Measurements from ENCODE around the gene ZNF679. TPM values are rescaled to one million over a fixed set of nuclear protein-coding genes. Genes with fewer than 3 reads are reported as not detected.
"Not testable (repeated sequence)": the region's sequence is repeated elsewhere in the genome, so short reads cannot be mapped to it uniquely, and the experiment has no call there.

The ZNF679 gene
- not detected for total RNA-seq
- long read RNA-seq: 0 reads

- DNase-seq, ATAC-seq: not testable (repeated sequence)
Measured at GRCh38 chr7:64228174-64228573, at the start of gene ZNF679. ZNF679 (plus strand) TSS chr7:64228474; CDS start chr7:64249118, 20,644 bp downstream.

DNA sequence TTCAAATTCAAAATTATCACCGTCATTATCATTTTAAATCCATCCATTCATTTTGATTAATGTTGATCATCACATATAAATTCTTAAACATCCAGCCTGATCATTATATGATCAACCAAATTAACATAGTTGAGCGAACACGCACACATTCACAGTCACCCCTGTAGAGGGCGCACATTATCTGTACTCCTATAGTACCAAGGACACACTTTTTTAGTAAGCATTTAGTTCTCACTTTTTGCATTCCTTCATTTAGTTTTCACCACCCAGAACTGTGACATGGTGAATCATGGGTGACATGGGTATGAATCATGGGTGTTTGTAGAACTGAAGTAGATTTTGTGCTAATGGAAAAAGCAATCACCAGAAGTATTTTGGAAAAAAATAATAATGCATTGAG is 47.3 kb upstream of the ZNF679 start:
- DNase-seq (no peak), ATAC-seq (no peak)
- intact Hi-C loops (cut with DNase I, micrococcal nuclease): loop anchor here (5.0 to 10.0 kb wide), 2 partner anchors 434 to 436 kb away; no protein-coding TSS in a partner anchor

More at GRCh38 chr7:64228174-64228573, at the start of gene ZNF679:
- intact Hi-C loops (cut with DNase I, micrococcal nuclease): not testable (repeated sequence)

DNA sequence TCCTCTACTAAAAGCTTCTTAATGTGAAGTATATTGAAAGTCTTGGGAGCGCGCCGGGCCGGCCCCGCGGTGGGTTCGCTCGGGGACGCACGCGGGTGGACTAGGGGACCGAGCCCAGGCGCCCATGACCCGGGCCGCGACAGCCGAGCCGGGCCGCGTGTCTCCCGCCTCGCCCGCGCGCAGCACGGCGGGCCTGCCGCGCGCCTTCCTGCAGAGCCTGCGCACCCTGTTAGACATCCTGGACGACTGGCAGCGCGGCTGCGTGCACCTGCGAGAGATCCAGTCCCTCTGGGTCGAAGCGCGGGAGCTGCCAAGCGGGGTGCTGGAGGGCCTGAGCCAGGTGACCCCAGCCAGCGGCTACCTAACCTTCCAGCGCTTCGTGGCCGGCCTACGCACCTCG is 46.7 kb upstream of the ZNF679 start:
- ATAC-seq: no peak
- no peak for DNase-seq
- intact Hi-C loops (cut with DNase I, micrococcal nuclease): loop anchor here (5.0 to 10.0 kb wide), 2 partner anchors 433 to 436 kb away; no protein-coding TSS in a partner anchor

DNA sequence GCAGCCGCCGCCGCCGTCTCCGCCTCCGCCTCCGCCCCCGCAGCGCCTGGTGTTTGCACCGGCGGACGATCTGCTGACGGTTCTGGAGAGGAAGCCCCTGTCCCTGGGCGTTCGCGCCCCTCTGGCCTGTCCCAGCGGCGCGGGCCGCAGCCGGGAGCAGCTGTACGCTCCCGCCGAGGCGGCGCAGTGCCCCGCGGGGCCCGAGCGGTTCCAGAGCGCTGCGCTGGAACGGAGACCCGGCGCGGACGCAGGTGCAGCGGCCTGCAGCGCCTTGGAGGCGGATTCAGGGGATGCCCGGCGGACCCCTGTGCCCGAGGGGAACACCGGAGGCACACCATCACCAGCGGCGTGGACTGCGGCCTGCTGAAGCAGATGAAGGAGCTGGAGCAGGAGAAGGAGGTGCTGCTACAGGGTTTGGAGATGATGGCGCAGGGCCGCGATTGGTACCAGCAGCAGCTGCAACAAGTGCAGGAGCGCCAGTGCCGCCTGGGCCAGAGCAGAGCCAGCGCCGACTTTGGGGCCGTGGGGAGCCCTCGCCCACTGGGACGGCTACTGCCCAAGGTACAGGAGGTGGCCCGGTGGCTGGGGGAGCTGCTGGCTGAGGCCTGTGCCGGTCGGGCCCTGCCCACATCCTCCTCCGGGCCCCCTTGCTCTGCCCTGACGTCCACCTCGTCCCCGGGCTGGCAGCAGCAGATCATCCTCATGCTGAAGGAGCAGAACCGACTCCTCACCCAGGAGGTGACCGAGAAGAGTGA is 46.1 kb upstream of the ZNF679 start:
- ATAC-seq: no peak
- DNase-seq: no peak
- intact Hi-C loops (cut with DNase I, micrococcal nuclease): loop anchor here (5.0 to 10.0 kb wide), 2 partner anchors 433 to 435 kb away; no protein-coding TSS in a partner anchor

DNA sequence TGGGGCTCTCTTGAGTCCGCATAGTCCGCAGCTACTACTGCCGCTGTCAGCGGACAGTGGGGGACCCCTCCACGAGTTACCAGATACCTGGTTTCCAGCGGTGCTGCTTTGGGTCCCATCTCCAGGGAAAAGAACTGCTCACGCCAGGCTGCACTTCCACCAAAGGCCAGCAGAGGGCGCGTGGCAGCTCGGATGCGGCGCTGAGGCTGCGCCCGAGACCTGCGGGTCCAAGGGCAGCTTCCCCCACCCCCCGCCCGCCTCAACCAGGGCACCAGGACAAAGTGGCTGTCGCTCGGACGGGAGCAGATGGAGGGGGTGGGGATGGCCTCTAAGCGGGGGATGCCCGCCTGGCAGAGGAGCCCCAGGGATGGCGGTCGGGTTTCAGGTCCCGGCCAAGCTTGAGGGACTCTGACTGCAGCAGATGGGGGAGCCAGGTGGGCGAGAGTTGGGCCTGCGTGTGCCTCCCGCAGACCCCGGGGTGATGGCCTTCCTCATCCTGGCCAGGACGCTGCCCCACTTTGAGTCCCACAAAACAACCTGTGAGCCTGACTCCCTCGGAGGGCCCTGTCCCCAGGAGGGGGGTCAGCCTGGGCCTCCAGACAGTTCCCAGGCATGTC is 45.0 kb upstream of the ZNF679 start:
- intact Hi-C loops (cut with DNase I, micrococcal nuclease): loop anchor here (5.0 to 10.0 kb wide), 2 partner anchors 432 to 434 kb away; no protein-coding TSS in a partner anchor
- ATAC-seq (no peak), DNase-seq (peak in 1 of 2 donors; percentile 6)

GRCh38 chr7:64183827-64184372 is 44.4 kb upstream of the ZNF679 start:
- ATAC-seq: no peak
- DNase-seq: no peak
- intact Hi-C loops (cut with DNase I, micrococcal nuclease): loop anchor here (5.0 to 10.0 kb wide), 2 partner anchors 431 to 433 kb away; no protein-coding TSS in a partner anchor

- no peak for DNase-seq
- intact Hi-C loops (cut with DNase I, micrococcal nuclease): loop anchor here (5.0 to 10.0 kb wide), 2 partner anchors 430 to 433 kb away; no protein-coding TSS in a partner anchor
- ATAC-seq: no peak
Measured at GRCh38 chr7:64184376-64184775, 43.9 kb upstream of the ZNF679 start.

- intact Hi-C loops (cut with DNase I, micrococcal nuclease): loop anchor here in 1 of 2 donors (10.0 kb wide), 1 partner anchor 427 kb away; no protein-coding TSS in a partner anchor
- no peak for ATAC-seq
Measured at GRCh38 chr7:64187408-64187807, 40.9 kb upstream of the ZNF679 start.

DNA sequence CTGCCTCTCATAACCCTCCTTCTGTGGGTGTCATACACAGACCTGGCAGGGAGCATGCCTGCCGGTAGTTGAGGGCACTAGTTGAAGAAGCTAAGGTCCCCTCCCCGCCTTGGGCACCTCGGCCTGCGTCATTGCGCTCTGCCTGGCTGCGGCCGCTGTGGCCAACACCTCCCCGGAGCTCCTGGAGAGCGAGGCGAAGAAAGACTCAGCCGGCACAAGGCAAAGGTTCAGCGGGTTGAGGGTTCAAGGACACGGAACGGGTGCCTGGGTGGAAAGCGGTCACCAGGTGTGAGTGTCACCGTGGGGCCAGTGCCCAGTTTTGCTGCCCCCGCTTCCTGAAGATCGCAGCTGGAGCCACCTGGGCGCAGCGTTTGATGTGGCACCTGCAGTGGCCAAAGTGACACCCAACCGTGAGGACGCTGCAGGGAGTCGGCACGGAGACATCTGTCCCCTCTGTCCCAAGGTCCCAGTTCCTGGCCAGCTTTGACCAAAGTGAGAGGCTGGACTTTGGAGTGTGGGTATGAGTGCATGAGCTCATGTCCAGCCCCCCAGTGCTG is 36.0 kb upstream of the ZNF679 start:
- DNase-seq (no peak), ATAC-seq (no peak)

More at GRCh38 chr7:64187408-64187807, 40.9 kb upstream of the ZNF679 start:
- no peak for DNase-seq

GRCh38 chr7:64192775-64193174 is 35.5 kb upstream of the ZNF679 start:
- ATAC-seq: no peak
- DNase-seq: no peak
- intact Hi-C loops (cut with DNase I, micrococcal nuclease): no loop called here

More for the DNA sequence above, 36.0 kb upstream of the ZNF679 start:
- intact Hi-C loops (cut with DNase I, micrococcal nuclease): no loop called here

DNA sequence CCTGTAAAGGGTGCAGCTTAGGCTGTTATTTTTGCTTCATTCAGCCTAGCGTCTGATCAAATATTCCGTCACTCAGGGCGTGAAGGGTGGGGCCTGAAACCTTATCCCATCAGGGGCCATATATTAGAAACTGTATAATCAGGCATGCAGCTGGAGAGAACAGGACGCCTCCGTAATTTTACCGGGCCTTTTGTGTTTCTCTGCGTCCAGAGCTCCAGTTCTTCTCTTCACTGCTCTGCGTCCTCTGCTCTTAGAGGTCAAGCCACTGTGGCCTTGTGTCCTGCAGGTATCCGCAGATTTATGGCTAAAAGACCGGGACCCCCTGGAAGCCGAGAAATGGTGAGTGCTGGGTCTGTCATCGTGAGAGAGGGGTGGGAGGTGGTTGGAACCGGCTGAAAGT is 21.4 kb upstream of the ZNF679 start, which contains the start of gene ZNF735:
Gene ZNF735 (plus strand): TSS at position 301 of the 400 bp plus-strand sequence. CDS start 0 bp downstream, at position 301.
- ATAC-seq: no peak
- no peak for DNase-seq
- intact Hi-C loops (cut with DNase I, micrococcal nuclease): no loop called here

DNA sequence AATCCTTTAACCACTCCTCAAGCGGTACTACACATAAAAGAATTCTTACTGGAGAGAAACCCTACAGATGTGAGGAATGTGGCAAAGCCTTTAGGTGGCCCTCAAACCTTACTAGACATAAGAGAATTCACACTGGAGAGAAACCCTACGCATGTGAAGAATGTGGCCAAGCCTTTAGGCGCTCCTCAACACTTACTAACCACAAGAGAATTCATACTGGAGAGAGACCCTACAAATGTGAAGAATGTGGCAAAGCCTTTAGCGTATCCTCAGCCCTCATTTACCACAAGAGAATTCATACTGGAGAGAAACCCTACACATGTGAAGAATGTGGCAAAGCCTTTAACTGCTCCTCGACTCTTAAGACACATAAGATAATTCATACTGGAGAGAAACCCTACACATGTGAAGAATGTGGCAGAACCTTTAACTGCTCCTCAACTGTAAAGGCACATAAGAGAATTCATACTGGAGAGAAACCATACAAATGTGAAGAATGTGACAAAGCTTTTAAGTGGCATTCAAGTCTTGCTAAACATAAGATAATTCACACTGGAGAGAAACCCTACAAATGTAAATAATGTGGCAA is 8.5 kb upstream of the ZNF679 start:
- DNase-seq; intact Hi-C loops (cut with DNase I, micrococcal nuclease); ATAC-seq: not testable (repeated sequence)

- ATAC-seq (no peak), DNase-seq (no peak)
- intact Hi-C loops (cut with DNase I, micrococcal nuclease): no loop called here
Measured at GRCh38 chr7:64223366-64223765, 4.9 kb upstream of the ZNF679 start.

- intact Hi-C loops (cut with DNase I, micrococcal nuclease): no loop called here
- ATAC-seq: no peak
- no peak for DNase-seq
Measured at GRCh38 chr7:64266341-64266919, 38.2 kb downstream of the ZNF679 start.

DNA sequence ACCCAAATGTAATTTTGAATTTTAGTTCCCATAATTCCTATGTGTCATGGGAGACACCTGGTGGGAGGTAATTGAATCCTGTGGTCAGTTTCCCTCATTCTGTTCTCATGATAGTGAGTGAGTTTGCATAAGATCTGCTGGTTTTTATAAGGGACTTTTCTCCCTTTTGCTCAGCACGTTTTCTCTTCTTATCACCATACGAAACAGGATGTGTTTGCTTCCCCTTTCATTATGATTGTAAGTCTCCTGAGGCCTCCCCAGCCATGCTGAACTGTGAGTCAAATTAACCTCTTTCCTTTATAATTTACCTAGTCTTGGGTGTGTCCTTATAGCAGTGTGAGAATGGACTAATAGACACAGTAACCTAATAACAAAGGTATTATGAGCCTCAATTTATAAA is 49.4 kb downstream of the ZNF679 start:
- no peak for ATAC-seq
- DNase-seq: no peak
- intact Hi-C loops (cut with DNase I, micrococcal nuclease): no loop called here

- intact Hi-C loops (cut with DNase I, micrococcal nuclease): no loop called here
Measured at GRCh38 chr7:64294701-64295420, 66.6 kb downstream of the ZNF679 start.

DNA sequence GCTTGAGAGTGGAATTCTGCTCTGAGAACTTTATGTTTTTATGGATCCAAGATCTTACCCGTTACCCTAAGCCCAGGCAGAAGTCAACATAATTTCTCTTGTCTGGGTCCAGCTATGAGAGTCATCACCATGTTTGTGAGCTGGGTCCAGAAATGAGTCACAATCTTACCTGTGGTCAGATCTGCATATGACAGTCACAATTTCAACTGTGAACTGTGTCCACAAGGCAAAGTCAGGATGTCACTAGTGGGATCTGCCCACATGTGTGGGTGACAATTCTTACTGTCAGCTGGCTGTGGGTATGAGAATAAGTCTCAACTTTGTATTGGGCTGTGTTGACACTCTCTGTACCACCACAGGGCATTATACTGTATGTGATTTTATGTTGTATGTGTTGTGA is 69.1 kb downstream of the ZNF679 start:
- ATAC-seq; DNase-seq; intact Hi-C loops (cut with DNase I, micrococcal nuclease): not testable (repeated sequence)

More at GRCh38 chr7:64294701-64295420, 66.6 kb downstream of the ZNF679 start:
- ATAC-seq (no peak), DNase-seq (no peak)

Measured in left colon (tissue), 2 donors.